Measurements from ENCODE around the gene TMEM132D. TPM values are rescaled to one million over a fixed set of nuclear protein-coding genes. Genes with fewer than 3 reads are reported as not detected.

The TMEM132D gene
- total RNA-seq, 4 donors from 2014 or later = not detected

- ATAC-seq (ENCODE audit: low FRiP score) (no peak), DNase-seq (ENCODE audit: low spot score) (no peak)
- TF ChIP-seq CTCF (IDR thresholded peaks at IDR 0.05) = no peak
Measured at GRCh38 chr12:129097451-129097850, 806.4 kb downstream of the TMEM132D start.

GRCh38 chr12:129096968-129097367 is 806.9 kb downstream of the TMEM132D start:
- DNase-seq (ENCODE audit: low spot score) = no peak
- no peak for TF ChIP-seq CTCF (IDR thresholded peaks at IDR 0.05)
- ATAC-seq (ENCODE audit: low FRiP score) = no peak

GRCh38 chr12:129096184-129096583 is 807.6 kb downstream of the TMEM132D start:
- DNase-seq (ENCODE audit: low spot score) = no peak
- no peak for ATAC-seq (ENCODE audit: low FRiP score)
- TF ChIP-seq CTCF (IDR thresholded peaks at IDR 0.05) = no peak

- DNase-seq (ENCODE audit: low spot score) (no peak), ATAC-seq (ENCODE audit: low FRiP score) (no peak)
- no peak for TF ChIP-seq CTCF (IDR thresholded peaks at IDR 0.05)
Measured at GRCh38 chr12:129089576-129089975, 814.2 kb downstream of the TMEM132D start.

GRCh38 chr12:129084875-129085826 is 818.7 kb downstream of the TMEM132D start:
- ATAC-seq (ENCODE audit: low FRiP score) (no peak), DNase-seq (ENCODE audit: low spot score) (no peak)
- TF ChIP-seq CTCF (IDR thresholded peaks at IDR 0.05) = no peak

GRCh38 chr12:129083121-129083840 is 820.5 kb downstream of the TMEM132D start:
- no peak for TF ChIP-seq CTCF (IDR thresholded peaks at IDR 0.05)
- no peak for DNase-seq (ENCODE audit: low spot score)
- no peak for ATAC-seq (ENCODE audit: low FRiP score)

Measured in omental fat pad (tissue), 4 donors.